Measurements from ENCODE around the gene MBNL1.

The MBNL1 gene

DNA sequence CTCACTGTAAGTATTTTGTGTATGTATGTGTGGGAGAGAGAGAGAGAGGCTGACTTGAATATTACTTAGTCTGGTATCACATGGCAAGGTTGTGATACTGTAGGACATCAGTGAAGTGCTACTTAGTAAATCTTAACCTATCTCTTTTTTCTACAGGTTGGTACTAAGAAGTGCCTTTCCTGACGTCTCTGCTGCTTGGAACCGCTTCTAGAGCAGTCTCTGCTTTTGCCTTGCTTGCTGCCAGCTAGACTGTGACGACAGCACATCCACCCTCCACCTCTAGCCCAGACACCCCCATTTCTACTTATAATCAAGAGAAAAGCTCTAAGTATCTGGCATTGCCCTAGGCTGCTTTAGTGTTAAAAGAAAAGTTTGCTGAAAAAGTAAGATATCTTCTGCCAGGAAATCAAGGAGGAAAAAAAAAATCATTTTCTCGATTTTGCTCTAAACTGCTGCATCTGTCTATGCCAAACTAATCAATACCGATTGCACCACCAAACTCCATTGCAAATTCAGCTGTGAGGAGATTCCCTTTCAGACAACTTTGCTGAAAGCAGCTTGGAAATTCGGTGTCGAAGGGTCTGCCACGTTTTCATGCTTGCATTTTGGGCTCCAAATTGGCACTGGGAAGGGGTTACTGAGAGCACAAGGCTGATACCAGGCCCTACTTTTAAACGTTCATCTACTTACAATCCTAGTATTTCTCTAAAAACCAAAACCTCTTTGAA, 30.7 kb downstream of the MBNL1 start:
- no peak for DNase-seq

DNA sequence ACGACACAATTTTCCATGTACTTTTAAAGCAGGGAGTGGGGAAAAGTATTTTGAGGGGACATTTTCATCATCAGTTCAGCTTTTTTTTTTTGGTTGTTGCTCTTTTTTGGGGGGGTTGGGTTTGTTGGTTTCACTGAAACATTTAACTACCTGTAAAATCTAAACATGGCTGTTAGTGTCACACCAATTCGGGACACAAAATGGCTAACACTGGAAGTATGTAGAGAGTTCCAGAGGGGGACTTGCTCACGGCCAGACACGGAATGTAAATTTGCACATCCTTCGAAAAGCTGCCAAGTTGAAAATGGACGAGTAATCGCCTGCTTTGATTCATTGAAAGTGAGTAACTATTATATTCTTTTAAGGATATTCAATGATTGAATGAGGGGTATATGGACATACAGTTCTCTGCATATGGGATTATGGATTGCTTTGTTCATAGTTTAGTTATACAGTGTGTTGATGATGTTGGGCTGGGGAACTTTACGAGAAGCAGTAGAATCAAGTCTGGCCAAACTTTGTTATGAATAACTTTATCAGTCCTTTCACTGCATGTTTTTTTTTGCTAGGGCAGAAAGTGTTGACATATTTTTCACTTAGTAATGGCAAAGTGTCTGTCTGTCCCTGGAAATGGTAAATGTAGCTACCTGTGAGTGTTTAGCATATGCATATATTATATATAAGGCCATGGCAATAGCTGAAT, 31.5 kb downstream of the MBNL1 start:
- DNase-seq, result no peak

DNA sequence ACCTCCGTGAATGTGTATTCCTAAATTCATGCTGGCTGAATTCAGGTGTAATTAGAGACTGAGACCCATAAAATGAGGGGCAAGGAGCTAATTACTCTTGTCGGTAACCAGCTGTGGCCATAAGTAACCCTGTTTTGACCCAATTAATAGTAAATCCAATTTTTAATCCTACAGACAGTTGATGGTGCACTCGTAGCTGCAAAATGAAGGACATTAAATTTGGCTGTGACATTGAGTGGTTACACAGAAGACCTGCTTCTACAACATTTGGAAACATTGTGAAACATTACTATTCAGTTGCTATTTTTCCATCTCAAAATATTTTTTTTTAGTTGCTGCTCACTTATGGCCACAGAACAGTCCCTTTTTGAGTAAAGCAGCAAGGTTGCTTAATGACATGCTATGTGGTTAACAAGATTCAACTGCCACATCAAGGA, 33.0 kb downstream of the MBNL1 start:
- DNase-seq, result no peak

DNA sequence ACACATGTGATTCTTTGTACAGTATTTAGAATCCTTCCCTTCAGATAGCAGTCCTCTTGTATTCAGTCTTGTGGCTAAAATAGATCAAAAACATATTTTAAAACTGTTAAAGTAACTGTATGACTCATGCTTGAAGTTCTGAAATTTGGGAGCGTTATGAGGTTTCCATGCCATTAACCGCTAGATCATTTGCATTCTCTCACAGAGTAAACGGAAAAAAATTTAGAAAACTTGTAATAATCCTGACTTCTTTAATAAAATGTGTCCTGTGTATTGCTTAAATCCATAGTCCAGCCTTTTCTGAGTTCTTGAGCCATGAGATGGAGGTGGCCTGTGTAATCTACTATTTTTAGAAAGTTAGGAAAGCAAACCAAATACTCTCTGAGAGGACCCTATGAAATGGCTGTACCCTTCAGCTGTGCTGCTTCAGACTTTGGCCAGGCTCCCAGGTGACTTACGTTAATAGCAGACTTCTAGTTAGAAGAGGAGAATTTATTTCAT, 33.8 kb downstream of the MBNL1 start:
- no peak for DNase-seq

DNA sequence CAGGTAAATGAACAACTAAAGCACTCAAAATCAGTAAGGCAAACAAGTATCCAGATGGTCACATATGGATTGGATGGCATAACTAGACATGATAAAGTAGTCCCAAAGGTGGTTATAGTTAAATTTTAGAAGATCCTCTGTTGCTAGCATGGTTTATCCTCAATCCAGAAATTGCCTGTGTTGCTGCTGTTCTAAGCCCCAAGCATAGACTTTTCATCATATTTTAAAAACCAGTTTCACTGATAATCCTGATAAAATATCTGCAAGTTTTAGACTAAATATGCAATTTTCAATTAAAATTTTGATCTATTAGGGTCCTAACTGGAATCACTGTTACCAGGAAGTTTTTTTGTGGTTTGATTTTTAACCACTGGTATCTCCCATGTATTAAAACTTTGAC, 35.4 kb downstream of the MBNL1 start:
- no peak for DNase-seq

DNA sequence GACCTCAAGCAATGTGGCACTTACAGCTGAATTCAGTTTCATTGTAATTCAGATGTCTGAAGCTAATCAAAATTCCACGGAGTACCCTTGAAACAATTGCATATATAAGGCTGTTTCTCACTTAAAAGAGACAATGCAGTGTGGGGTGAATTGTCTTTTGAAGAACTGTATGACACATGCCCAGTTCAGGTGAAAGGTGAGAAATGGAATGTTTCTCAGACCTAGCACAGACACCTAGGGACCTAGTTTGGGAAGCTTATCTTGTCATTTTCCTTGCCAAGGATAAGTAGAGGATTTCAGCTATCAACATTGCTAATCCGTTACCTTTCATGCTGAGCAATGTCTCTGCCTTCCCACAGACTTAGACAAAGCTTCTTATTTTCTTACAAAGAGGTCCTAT, 36.3 kb downstream of the MBNL1 start:
- no peak for DNase-seq

DNA sequence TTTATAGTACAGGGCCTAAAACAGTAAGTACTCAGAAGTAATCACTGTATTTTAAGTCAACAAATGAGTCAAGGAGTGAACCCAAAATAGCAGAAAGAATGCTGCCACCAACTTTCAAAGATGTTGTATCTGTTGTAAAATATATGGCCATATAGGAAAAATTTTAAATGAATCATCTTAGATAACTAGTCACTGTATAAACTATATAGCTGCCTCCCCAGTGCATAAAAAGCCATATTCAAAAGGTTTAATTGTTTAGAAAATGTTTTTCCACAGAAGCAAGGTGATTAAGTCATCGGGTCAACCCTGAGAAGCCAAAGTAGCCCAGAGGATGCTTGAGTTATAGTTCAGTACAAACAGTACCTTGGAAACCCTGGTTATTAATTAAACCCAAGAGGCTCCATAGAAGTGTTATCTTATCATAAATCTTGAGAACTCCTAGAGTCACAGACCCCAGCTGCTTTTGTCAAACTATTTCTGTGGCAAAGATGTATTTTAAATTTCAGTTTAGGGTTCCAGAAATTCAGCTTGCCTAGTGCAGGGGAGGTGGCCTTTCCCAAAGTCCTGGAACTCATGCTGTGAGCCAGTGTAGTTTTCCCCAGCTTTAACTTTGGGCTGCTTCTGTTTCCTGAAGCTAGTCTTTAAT, 39.2 kb downstream of the MBNL1 start:
- no peak for DNase-seq

DNA sequence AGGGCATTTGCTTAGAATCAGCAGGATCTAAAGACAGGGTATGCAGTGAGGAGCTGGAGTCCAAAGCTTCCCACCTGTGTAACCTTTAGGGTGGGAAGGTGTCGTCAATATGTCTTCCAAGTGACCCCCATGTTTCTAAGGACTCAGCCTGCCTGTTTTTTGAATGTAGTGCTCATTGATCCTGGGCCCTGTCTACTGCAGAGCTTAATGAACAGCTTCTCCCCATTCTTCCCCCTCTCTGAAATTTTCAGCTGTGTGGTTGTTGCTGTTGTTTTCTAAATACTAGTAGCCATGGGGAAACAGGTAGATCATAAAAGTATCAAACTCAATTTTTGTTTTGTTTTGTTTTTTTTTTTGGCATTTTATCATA, 39.7 kb downstream of the MBNL1 start:
- no peak for DNase-seq

DNA sequence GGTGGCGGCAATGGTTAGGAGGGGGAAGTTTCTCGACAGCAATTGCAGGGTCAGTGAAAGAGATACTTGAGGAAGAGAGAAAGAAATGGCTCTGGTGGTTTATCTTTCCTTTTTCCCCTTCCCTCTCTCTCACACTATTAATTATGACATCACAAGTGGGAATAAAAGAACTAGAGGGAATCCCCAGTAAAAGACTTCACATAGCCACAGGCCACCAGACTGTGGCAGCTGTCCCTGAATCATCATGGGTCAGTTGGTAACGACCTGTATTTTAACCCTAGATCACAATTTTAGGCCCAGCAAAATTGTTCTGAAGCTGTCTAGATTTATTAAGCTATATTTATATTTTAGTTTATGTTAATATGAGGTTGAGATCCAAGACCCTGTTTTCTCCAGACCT, 40.3 kb downstream of the MBNL1 start:
- no peak for DNase-seq

DNA sequence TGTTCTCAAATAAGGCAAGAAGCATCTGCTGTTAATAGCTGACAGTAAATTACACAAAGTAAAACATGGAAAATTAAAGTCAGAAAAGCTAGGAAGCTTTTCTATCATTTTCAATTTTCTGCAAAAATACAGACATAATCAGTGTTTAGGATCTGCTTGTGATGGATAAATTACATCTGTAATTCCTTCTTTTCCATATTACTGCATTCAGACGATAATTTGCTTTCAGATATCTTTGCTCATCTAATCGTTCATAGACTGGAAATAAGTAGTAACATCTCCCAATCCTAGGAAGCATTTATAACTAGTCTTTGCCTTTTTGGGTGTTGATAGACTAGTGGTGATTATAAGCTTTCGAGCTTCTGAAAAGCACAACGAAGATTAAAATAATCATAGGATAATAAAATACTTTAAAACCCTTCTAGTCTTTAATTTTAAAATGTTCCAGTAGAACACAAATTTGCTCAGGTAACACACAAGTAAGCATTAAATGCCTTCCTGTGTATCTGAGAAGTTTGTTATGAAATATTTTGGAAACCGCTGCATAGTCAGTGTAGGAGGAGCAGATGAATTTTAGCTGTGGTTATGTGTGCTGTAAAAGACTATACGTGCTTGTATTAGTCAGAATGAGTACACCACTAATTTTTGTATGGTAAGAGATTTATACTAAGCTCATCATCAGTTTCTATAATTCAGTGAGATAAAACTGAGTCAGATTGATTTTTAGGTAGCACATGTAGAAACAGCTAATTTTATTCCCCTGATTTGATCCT, 41.0 kb downstream of the MBNL1 start:
- no peak for DNase-seq

DNA sequence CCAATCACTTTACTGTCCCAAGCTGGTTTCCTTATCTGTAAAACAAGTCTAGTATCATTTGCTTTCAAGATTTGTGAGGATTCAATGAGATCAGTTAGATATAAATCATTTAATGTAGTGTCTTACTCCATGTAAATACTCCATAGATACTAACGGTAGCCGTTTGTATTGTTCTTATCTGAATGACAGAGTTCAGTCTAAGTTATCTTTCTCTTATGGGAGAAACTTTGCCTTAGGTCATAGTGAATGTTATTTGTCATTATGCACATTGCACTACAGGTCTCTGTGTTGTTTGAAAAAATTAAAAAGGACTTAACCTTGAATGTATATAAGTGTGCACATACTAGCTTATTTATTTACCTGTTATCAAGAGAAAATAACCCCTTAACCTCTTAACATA, 44.7 kb downstream of the MBNL1 start:
- DNase-seq, result no peak

DNA sequence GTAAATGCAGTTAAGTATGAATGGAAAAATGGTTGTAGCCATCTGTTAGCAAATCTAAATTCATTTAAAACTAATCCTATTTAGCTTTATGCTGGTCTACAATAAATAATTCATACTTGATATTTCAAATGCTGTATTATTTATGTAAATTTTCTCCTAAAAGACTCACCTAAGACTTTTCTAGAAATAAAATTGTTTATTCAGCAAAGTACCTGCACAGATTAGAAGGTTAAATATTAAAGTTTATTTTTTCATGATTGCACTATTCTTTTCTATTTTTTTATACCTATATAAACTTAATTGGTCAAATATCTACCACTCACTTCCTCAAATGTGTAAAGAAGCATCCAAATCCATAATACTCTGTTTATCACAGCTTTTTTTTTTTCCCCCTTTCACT, 45.2 kb downstream of the MBNL1 start:
- no peak for DNase-seq

DNA sequence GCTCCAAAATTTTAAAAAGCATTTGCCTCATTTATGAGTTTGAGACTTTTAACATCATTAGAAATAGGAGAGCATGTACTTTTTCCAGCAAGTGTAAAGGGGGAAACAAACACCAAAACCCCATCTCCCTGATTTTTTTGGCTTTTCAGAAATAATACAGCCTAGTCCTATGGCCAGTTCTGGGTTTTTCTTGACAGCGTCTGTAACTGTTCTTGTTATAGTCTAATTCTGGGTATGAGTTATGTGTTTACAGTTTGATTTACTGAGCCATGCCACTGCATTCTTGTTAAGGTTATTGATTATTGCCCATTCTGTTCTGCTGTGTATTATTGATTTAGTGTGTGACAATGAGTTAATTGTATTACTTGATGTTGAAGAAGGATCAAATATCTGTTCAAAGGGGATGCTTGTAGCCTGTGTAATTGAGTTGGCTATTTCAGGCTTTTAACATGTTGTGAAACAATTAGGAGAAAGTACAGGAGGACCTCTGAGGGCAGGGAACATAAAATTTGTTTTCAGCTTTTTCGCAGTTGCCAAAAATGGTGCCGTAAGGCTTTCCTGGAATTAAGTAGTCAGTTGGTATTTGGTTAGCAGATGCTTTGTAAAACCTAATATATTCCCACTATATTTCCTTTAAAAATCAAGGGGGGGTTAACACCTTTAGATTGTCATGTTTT, 46.1 kb downstream of the MBNL1 start:
- no peak for DNase-seq

DNA sequence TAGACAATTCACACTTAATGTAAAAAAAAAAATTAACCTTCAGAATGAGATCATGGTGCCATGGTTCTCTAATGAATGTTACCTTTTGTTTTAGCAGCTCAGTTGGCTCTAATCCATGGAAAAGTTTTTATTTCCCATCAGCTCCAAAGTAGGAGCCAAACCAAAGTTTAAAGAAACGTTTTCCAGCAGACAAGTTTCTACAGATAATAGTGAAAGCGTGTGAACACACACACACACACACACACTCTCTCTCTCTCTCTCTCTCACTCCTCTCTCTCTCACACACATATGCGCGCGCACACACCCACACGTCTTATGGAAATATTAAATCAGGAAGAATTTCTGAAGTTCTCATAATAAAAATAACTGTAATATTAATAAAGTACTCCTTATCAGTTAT, 46.9 kb downstream of the MBNL1 start:
- DNase-seq, result no peak

DNA sequence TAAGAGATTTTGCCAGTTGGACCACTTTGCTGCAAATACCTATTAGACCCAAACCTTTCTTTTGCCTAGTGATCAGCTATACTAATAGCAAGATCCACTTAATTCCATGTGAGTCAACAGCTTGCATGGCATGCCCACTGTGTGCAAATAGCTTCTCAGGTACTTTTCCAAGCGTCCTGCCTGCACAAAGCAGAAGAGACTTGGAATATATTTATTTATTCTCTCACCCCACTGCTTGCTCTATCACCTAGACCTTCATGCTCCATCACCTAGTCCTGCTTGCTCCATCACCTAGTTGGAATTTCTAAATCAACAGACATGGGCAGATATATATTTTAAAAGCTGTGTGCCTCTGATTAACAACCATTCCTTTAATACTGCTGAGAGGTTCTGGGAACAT, 47.6 kb downstream of the MBNL1 start:
- no peak for DNase-seq

DNA sequence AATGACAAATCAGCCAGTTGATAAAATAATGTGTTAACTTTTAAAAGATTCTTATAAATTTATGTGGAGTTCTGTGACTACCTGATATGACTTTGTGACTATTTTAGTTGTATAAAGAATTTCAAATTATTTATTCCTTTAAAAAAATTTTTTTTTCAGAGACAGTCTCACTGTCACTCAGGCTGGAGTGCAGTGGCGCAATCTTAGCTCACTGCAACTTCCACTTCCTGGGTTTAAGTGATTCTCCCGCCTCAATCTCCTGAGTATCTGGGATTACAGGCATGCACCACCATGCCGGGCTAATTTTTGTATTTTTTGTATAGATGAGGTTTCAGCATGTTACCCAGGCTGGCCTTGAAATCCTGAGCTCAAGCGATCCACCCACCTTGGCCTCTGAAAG, 48.5 kb downstream of the MBNL1 start:
- no peak for DNase-seq

DNA sequence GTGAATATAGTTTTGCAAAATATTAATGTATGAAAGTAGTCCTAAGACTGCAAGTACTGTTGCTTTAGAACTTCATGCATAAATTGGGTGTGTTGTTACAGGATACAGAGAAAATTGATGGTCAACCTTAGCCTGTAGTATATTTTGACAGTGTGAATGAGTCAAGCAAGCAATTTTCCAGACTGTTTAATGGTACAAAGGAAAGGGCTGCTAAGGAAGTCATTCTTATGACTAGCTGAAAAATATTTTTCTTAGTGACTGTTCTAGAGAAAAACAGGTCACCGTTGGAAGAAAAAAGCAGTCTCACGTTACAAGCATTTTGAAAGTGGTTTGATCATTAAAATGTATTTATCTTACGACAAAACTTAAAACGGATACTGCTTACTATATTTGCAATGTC, 49.2 kb downstream of the MBNL1 start:
- DNase-seq, result no peak

DNA sequence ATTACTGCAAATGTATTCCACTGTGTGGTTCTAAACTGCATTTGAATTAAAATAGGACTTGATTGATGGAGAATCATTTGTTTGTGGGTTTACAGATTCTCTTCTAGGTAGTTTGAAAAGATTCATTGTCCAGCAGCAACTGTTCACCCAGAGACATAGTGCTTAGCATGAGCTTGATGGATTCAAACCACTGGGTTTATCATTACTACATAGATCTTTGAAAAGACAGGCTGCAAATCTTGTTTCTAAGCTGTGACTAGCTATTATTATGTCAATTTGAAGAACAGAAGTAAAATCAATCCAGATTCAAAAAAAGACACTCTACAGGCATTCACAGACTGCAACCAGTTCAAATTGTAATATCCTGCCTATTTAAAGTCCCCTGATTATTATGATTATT, 49.8 kb downstream of the MBNL1 start:
- DNase-seq, result no peak

DNA sequence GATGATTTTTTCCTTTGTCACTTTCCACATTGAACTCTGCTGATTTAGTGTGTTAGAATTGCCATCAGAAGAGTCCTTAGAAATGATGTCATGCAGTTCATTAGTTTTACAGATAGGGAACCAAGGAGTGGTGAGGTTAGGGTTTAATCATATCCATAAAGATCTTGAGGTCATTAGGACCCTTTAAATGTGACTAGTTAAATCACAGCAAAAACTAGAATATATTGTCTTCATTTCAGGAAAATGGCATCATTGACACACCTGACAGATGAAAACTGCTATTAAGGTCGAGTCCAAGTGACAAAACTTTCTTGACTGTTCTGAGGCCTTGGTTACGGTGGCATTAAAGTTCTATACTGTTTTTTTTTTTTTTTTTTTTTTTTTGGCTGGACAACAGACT, 50.5 kb downstream of the MBNL1 start:
- DNase-seq, result no peak

DNA sequence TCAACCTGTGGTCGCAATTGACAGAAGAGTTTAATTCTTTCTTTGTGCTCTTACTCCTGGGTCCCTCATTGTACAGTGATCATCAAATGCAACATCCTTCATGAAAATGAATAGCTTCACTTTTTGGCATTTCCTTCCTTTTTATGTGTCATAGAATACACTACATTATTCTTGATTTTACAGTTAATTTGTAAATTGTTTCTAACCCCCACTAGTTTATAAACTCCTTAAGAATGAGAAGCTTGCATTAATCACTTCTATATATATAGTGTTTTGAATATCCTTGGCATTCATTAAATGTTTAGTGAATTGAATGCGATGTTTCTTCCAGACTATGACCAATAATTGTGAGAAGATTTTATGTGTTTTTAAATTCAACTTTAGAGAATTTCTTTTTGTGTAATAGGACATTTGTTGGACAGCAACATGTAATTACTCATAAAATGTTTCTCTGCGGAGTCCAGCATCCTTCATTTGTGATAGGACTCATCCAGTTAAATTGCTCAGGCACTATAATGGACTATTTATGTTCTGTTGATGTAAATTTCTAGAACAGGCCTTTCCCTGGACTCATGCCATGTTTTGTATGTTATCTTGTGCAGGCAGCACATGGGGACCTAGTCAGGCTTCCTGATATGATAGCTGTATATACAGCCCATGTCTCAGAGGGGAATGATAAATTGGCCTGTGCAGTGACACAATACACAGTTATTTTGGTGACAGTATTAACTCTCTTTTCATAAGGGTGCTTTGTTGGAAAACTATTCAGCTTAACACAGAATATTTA, 51.3 kb downstream of the MBNL1 start:
- no peak for DNase-seq

DNA sequence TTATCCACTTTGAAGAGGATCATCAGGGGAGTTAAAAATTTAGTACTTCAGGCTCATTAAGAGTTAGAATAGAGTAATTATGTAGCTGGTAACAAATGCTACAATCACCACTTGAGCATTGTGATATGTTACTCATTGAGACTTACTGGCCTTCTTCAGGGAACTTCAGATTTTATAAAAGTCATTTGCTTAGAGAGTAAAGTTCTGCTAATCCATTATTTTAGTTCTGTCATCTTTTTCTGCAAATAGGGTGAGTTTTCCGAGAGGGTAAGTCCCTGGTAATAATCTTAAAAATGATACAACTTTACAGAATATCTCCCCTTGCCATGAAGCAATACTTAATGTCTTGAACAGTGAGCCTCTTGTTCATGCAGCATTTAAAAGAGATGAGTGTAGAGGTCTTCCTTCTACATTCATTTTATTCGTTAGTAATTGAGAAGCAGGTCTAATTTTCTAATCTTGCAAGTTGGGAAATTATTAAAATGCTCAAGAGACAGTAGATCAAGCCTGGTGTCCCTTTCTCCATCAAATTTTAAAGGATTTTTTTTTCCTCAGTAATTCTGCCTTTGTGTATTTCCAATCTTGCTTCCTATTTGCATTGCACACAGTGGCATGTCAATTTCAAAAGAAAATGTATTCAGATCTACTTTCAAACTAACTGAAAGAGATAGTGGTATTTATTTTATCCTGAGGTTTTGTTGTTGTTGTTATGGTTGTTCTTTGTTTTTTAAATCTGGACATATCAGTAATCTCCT, 52.6 kb downstream of the MBNL1 start:
- DNase-seq, result no peak
